B cell (primary cell): Measurements from ENCODE around the gene CTDNEP1. TPM values are rescaled to one million over a fixed set of nuclear protein-coding genes. Genes with fewer than 3 reads are reported as not detected.
A peak's percentile ranks its signal among the peaks of the same experiment; 100 is the strongest.

Source experiments
- ATAC-seq: fragments of 200-7000 bp; cut with Tn5 transposase; one replicate; pipeline ENCODE4 v1.10.0; 2021; ENCODE audit warnings: low read depth, mild to moderate bottlenecking, moderate number of reproducible peaks, moderate library complexity
- CTCF ChIA-PET: fragments of 350-600 bp; sonication (Branson Sonifier 250); formaldehyde crosslinking; loops from one replicate; lab custom pipeline; 2021; ENCODE audit warnings: antibody characterized with exemption, inconsistent platforms; lab: Charles Lee
- POLR2A ChIA-PET: fragments of 350-600 bp; sonication (Branson Sonifier 250); formaldehyde crosslinking; loops from one replicate; lab custom pipeline; 2021; ENCODE audit warnings: antibody characterized with exemption; lab: Charles Lee
- DNase-seq: peaks from one replicate; pipeline ENCODE4 v3.0.0; 2013
- H2AFZ ChIP-seq: 2 replicates; pipeline ENCODE4 v1.6.1; 2012; ENCODE audit warnings: mild to moderate bottlenecking, low read depth, low read length; ENCODE audit not compliant: insufficient read depth, poor library complexity, severe bottlenecking
- H3K27ac ChIP-seq, 2 donors: 1 replicate in 1 of 2; 2 replicates in 1 of 2; pipeline ENCODE4 v1.5.1; 2012 to 2013; ENCODE audit warnings: low read length in 2 of 2, mild to moderate bottlenecking in 2 of 2, moderate library complexity in 1 of 2
- H3K27me3 ChIP-seq, 4 experiments: fragments of 200-600 bp in 1 of 4; sonication (generic) in 1 of 4; replicated peaks in 1 of 4; 1 replicate in 2 of 4; 2 replicates in 2 of 4; pipeline versions ENCODE4 v1.6.1 to v1.7.0; 2013 to 2016; ENCODE audit warnings: low read length in 3 of 4, mild to moderate bottlenecking in 2 of 4, mixed read lengths in 1 of 4, moderate library complexity in 1 of 4; ENCODE audit not compliant: insufficient read depth in 4 of 4, control insufficient read depth in 3 of 4; ENCODE audit errors: control extremely low read depth in 1 of 4
- H3K36me3 ChIP-seq, 2 experiments: replicated peaks in 1 of 2; 1 replicate in 1 of 2; 2 replicates in 1 of 2; pipeline versions ENCODE4 v1.6.1 to v1.7.1; 2013; ENCODE audit warnings: low read length in 1 of 2; ENCODE audit not compliant: insufficient read depth in 2 of 2, control insufficient read depth in 1 of 2; ENCODE audit errors: control extremely low read depth in 1 of 2, extremely low read depth in 1 of 2
- H3K4me1 ChIP-seq, 2 donors: fragments of 200-600 bp in 1 of 2; sonication (generic) in 1 of 2; 1 replicate in 1 of 2; 2 replicates in 1 of 2; pipeline versions ENCODE4 v1.5.1 to v1.6.1; 2013 to 2017; ENCODE audit warnings: low read length in 2 of 2; ENCODE audit not compliant: control insufficient read depth in 2 of 2, insufficient read depth in 2 of 2
- H3K4me2 ChIP-seq: replicated peaks from 2 replicates; pipeline ENCODE3; 2012; ENCODE audit warnings: mild to moderate bottlenecking, low read depth, low read length; ENCODE audit not compliant: poor library complexity, severe bottlenecking
- H3K4me3 ChIP-seq, 5 experiments: fragments of 200-600 bp in 1 of 5; sonication (generic) in 1 of 5; 1 replicate in 3 of 5; 2 replicates in 2 of 5; pipeline versions ENCODE4 v1.5.1 to v1.7.0; 2011 to 2016; ENCODE audit warnings: low read length in 4 of 5, mild to moderate bottlenecking in 4 of 5, low read depth in 2 of 5, control low read depth in 1 of 5, moderate library complexity in 1 of 5; ENCODE audit not compliant: insufficient read depth in 1 of 5; ENCODE audit errors: control extremely low read depth in 1 of 5, extremely low read depth in 1 of 5
- H3K79me2 ChIP-seq: fragments of 200-600 bp; sonication (generic); one replicate; pipeline ENCODE4 v1.6.0; 2016; ENCODE audit warnings: low read length; ENCODE audit not compliant: control insufficient read depth, insufficient read depth
- H3K9ac ChIP-seq: fragments of 200-600 bp; sonication (generic); 2 replicates; pipeline ENCODE4 v1.6.1; 2017; ENCODE audit warnings: mild to moderate bottlenecking, low read length, moderate library complexity
- H3K9me3 ChIP-seq, 3 donors: one replicate each; pipeline versions ENCODE4 v1.6.1 to v1.7.1; 2013; ENCODE audit warnings: low read length in 2 of 3; ENCODE audit not compliant: control insufficient read depth in 2 of 3, insufficient read depth in 1 of 3; ENCODE audit errors: control extremely low read depth in 1 of 3
- H4K20me1 ChIP-seq: 2 replicates; pipeline ENCODE4 v1.6.0; 2012; ENCODE audit warnings: mild to moderate bottlenecking, low read length; ENCODE audit not compliant: insufficient read depth, control insufficient read depth, poor library complexity, severe bottlenecking
- H3K27ac Mint-ChIP-seq: one replicate; pipeline ENCODE4 v1.8.0; 2021; ENCODE audit warnings: mixed read lengths
- H3K27me3 Mint-ChIP-seq: one replicate; pipeline ENCODE4 v1.8.0; 2021; ENCODE audit warnings: mixed read lengths
- H3K4me1 Mint-ChIP-seq: one replicate; pipeline ENCODE4 v1.8.0; 2021; ENCODE audit warnings: mixed read lengths
- H3K4me3 Mint-ChIP-seq: one replicate; pipeline ENCODE4 v1.8.0; 2021; ENCODE audit warnings: mixed read lengths
- H3K9me3 Mint-ChIP-seq: one replicate; pipeline ENCODE4 v1.8.0; 2022; ENCODE audit warnings: mixed read lengths; ENCODE audit not compliant: insufficient read depth
- CTCF ChIP-seq: fragments of 200-600 bp; IDR thresholded peaks from one replicate; pipeline ENCODE4 v1.8.0; 2022; ENCODE audit warnings: antibody characterized with exemption, mild to moderate bottlenecking
- EZH2 ChIP-seq: IDR thresholded peaks from 2 replicates; pipeline ENCODE4 v1.6.1; 2012; ENCODE audit warnings: borderline replicate concordance, low read depth, mild to moderate bottlenecking, moderate library complexity, low read length; ENCODE audit not compliant: insufficient read depth, poor library complexity, severe bottlenecking
- WGBS: methylation state at CpG from one replicate; pipeline ENCODE4 v1.1.5; 2013; ENCODE audit warnings: missing lambda C conversion rate; ENCODE audit not compliant: insufficient coverage; 5-methylcytosine and 5-hydroxymethylcytosine counted together
- intact Hi-C: fragments of 100-400 bp; cut with micrococcal nuclease; formaldehyde crosslinking; loops from one replicate; pipeline ENCODE4 v1.10.0; 2022
- polyA plus RNA-seq: library from polyadenylated mRNA; depleted of rRNA; stranded (reverse); fragments of >200 nt; gene quantifications from 2 replicates; pipeline ENCODE4 v1.2.3, GENCODE V29; 2012
- total RNA-seq, 2 donors: library from RNA; stranded (reverse); fragments of 120-200 nt in 1 of 2; gene quantifications; 1 replicate in 1 of 2; 2 replicates in 1 of 2; pipeline versions ENCODE4 v1.2.3 to v1.2.4, GENCODE V29; 2013 to 2022

Gene CTDNEP1
- total and polyA plus RNA-seq, 2 donors (not counting 1 experiment from before 2014, with no cell fraction given) = 125 to 162 TPM

GRCh38 chr17:7218166-7218565 lies 33.4 kb downstream of the CTDNEP1 start:
- no peak for TF ChIP-seq CTCF
- TF ChIP-seq EZH2 = no peak
- Mint-ChIP-seq H3K9me3 (no peaks in the 10 kb centered on the region), H3K27ac (peak overlapping the region; percentile 41), H3K4me1 (peaks cover 65% of the 10 kb centered on the region), H3K27me3 (no peaks in the 10 kb centered on the region), H3K4me3 (peak overlapping the region; percentile 97)
- Histone ChIP-seq H3K27ac (no peak overlapping the region), H3K4me2 (peak overlapping the region; percentile 56), H2AFZ (no peak overlapping the region), H3K4me3 (no peak overlapping the region), H3K4me1 (peaks cover 32 to 64% of the 10 kb centered on the region in 2 donors), H3K27me3 (no peaks in the 10 kb centered on the region), H3K36me3 (peaks cover 0 to 12% of the 10 kb centered on the region in 2 experiments), H3K9me3 (no peaks in the 10 kb centered on the region), H3K79me2 (peaks cover 7% of the 10 kb centered on the region), H4K20me1 (no peaks in the 10 kb centered on the region), H3K9ac (no peak overlapping the region)
- ChIA-PET CTCF (interaction anchor here (3.7 to 3.8 kb wide), 2 partner anchors 22 to 79 kb away, joined by 36 to 47 read pairs; partner anchors contain the start of genes GABARAP and PHF23), POLR2A (interaction anchor here (0.6 to 9.1 kb wide), 2 partner anchors 19 to 263 kb away, joined by 3 to 157 read pairs; partner anchors contain the start of genes DVL2, GABARAP, PHF23 and SLC35G6)
- no peak for ATAC-seq
- WGBS = 66% methylated on average over 6 of the region's 6 CpGs
- no peak for DNase-seq
- intact Hi-C loops = loop anchor here (2.0 kb wide), 1 partner anchor 13 kb away; no protein-coding TSS in a partner anchor
